Transverse colon (tissue), 4 donors: Measurements from ENCODE around the gene SPEN.

Experiments
- CTCF ChIP-seq, 5 experiments: fragments of 200-600 bp in 3 of 5; fragments of 450-650 bp in 2 of 5; sonication (generic) in 3 of 5; IDR thresholded peaks; 1 replicate in 2 of 5; 2 replicates in 3 of 5; pipeline ENCODE4 v1.5.1; 2016 to 2017; ENCODE audit warnings: antibody characterized with exemption in 5 of 5, inconsistent platforms in 3 of 5, mild to moderate bottlenecking in 2 of 5, moderate library complexity in 1 of 5
- EP300 ChIP-seq: sonication (generic); formaldehyde crosslinking; IDR thresholded peaks from one replicate; pipeline ENCODE4 v1.6.1; 2017; ENCODE audit warnings: antibody characterized with exemption, low read depth
- POLR2A ChIP-seq: fragments of 450-650 bp; IDR thresholded peaks from one replicate; pipeline ENCODE4 v1.6.1; 2016; ENCODE audit warnings: antibody characterized with exemption, mild to moderate bottlenecking, moderate library complexity
- POLR2AphosphoS5 ChIP-seq, 3 donors: sonication (generic); formaldehyde crosslinking; IDR thresholded peaks; one replicate each; pipeline ENCODE4 v1.6.1; 2016; ENCODE audit warnings: antibody characterized with exemption in 3 of 3

GRCh38 chr1:15960808-15961207, 113.3 kb downstream of the SPEN start:
- TF ChIP-seq CTCF (IDR thresholded peaks at IDR 0.05) = no peak
- no peak for TF ChIP-seq POLR2A
- TF ChIP-seq POLR2AphosphoS5 (IDR thresholded peaks at IDR 0.05) = no peak
- TF ChIP-seq EP300 = no peak
